GM06990 (cell line): Measurements from ENCODE around the gene KRTAP9-2.
"Not testable (repeated sequence)": the region's sequence is repeated elsewhere in the genome, so short reads cannot be mapped to it uniquely, and the experiment has no call there.

ENCODE experiments used
- DNase-seq: peaks from one replicate; pipeline ENCODE4 v3.0.0-alpha.2; 2011; ENCODE audit not compliant: insufficient read length; ENCODE audit errors: extremely low read depth
- H3K27me3 ChIP-seq: replicated peaks from 2 replicates; pipeline ENCODE4 v1.6.0; 2011; ENCODE audit warnings: low read length; ENCODE audit not compliant: control insufficient read depth, insufficient read depth
- H3K36me3 ChIP-seq: 2 replicates; pipeline ENCODE4 v1.5.1; 2011; ENCODE audit warnings: low read length; ENCODE audit not compliant: control insufficient read depth, insufficient read depth
- H3K4me3 ChIP-seq: replicated peaks from 2 replicates; pipeline ENCODE4 v1.5.1; 2011; ENCODE audit warnings: low read depth, mild to moderate bottlenecking, control low read depth, low read length
- TF ChIP-seq, protein P1 (sequence below): IDR thresholded peaks from 2 replicates; pipeline ENCODE4 v1.5.1; 2011; ENCODE audit warnings: low read length, control low read depth, mild to moderate bottlenecking, inconsistent platforms; ENCODE audit not compliant: insufficient read depth, poor library complexity, severe bottlenecking

KRTAP9-2 gene

GRCh38 chr17:41251261-41251660 is 24.8 kb downstream of the KRTAP9-2 start:
- Histone ChIP-seq H3K36me3 (no peaks in the 10 kb centered on the region), H3K27me3 (no peaks in the 10 kb centered on the region), H3K4me3 (no peak overlapping the region)
- no peak for DNase-seq
- TF ChIP-seq, protein P1, sequence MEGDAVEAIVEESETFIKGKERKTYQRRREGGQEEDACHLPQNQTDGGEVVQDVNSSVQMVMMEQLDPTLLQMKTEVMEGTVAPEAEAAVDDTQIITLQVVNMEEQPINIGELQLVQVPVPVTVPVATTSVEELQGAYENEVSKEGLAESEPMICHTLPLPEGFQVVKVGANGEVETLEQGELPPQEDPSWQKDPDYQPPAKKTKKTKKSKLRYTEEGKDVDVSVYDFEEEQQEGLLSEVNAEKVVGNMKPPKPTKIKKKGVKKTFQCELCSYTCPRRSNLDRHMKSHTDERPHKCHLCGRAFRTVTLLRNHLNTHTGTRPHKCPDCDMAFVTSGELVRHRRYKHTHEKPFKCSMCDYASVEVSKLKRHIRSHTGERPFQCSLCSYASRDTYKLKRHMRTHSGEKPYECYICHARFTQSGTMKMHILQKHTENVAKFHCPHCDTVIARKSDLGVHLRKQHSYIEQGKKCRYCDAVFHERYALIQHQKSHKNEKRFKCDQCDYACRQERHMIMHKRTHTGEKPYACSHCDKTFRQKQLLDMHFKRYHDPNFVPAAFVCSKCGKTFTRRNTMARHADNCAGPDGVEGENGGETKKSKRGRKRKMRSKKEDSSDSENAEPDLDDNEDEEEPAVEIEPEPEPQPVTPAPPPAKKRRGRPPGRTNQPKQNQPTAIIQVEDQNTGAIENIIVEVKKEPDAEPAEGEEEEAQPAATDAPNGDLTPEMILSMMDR: no peak

GRCh38 chr17:41254861-41255260 is 28.4 kb downstream of the KRTAP9-2 start:
- Histone ChIP-seq H3K36me3 (no peaks in the 10 kb centered on the region), H3K4me3 (no peak overlapping the region), H3K27me3 (no peaks in the 10 kb centered on the region)
- no peak for DNase-seq
- TF ChIP-seq, protein P1: no peak

DNA sequence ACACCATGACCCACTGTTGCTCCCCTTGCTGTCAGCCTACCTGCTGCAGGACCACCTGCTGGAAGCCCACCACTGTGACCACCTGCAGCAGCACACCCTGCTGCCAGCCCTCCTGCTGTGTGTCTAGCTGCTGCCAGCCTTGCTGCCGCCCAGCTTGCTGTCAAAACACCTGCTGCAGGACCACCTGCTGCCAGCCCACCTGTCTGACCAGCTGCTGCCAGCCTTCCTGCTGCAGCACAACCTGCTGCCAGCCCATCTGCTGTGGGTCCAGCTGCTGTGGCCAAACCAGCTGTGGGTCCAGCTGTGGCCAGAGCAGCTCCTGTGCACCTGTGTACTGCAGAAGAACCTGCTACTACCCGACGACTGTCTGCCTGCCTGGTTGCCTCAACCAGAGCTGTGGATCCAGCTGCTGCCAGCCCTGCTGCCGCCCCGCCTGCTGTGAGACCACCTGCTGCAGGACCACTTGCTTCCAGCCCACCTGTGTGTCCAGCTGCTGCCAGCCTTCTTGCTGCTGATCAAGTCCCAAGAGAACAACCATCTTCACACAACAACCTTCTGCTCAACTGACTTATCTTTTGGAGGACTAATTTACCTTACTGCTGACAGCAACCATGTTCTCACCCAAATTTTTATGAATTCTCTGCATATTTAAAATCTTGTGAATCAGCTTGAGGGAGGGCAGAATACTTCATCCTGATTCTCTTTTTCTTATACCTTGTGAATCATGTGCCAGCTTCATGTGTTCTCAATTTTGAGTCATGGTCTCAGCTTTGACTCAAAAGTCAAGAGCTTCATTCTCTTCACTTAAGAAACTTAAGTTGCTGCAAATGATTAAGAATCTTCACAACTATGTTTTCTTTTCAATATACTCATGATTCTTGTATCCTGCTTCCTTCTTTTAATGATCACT is 29.2 kb downstream of the KRTAP9-2 start, which contains the start of gene KRTAP9-9:
Gene KRTAP9-9, plus strand, starts transcription at position 4 of the 910 bp plus-strand sequence.
- H3K27me3 ChIP-seq, H3K4me3 ChIP-seq, DNase-seq, H3K36me3 ChIP-seq: not testable (repeated sequence)

- TF ChIP-seq, protein P1: no peak
Measured at GRCh38 chr17:41256291-41256685, 29.8 kb downstream of the KRTAP9-2 start.

DNA sequence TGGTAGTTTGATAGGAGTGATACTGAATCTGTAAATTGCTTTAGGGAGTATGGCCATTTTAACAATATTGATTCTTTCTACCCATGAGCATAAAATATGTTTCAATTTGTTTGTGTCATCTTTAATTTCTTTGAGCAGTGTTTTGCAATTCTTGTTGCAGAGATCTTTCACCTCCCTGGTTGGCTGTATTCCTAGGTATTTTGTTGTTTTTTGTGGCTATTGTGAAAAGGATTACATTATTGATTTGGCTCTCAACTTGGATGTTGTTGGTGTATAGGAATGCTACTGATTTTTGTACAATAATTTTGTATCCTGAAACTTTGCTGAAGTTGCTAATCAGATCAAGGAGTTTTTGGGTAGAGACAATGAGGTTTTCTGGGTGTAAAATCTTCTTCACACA is 32.0 kb downstream of the KRTAP9-2 start:
- Histone ChIP-seq H3K27me3 (no peaks in the 10 kb centered on the region), H3K4me3 (no peak overlapping the region), H3K36me3 (no peaks in the 10 kb centered on the region)
- TF ChIP-seq, protein P1: no peak
- DNase-seq: no peak

More at GRCh38 chr17:41256291-41256685, 29.8 kb downstream of the KRTAP9-2 start:
- Histone ChIP-seq H3K4me3 (no peak overlapping the region), H3K27me3 (no peaks in the 10 kb centered on the region), H3K36me3 (no peaks in the 10 kb centered on the region)
- DNase-seq: no peak

GRCh38 chr17:41263212-41263611 is 36.8 kb downstream of the KRTAP9-2 start:
- DNase-seq: no peak
- Histone ChIP-seq H3K36me3 (no peaks in the 10 kb centered on the region), H3K4me3 (no peak overlapping the region), H3K27me3 (no peaks in the 10 kb centered on the region)
- TF ChIP-seq, protein P1: no peak
